Activated CD4-positive, alpha-beta T cell treated with anti-CD3 and anti-CD28 coated beads for 36 hours (primary cell): ENCODE results near the gene HOXD8. TPM values are rescaled to one million over a fixed set of nuclear protein-coding genes. Genes with fewer than 3 reads are reported as not detected.

ENCODE experiments used
- ATAC-seq: fragments of 200-7000 bp; cut with Tn5 transposase; one replicate; pipeline ENCODE4 v1.10.0; 2021; ENCODE audit warnings: mild to moderate bottlenecking, moderate library complexity
- CTCF ChIA-PET: fragments of 350-600 bp; sonication (Branson Sonifier 250); formaldehyde crosslinking; loops from one replicate; lab custom pipeline; 2021; ENCODE audit warnings: antibody characterized with exemption; lab: Charles Lee
- POLR2A ChIA-PET: fragments of 350-600 bp; sonication (Branson Sonifier 250); formaldehyde crosslinking; loops from one replicate; lab custom pipeline; 2021; ENCODE audit warnings: antibody characterized with exemption, inconsistent platforms; lab: Charles Lee
- DNase-seq: peaks from one replicate; pipeline ENCODE4 v3.0.0-alpha.2; 2020
- H3K27ac Mint-ChIP-seq: one replicate; pipeline ENCODE4 v1.8.0; 2021; ENCODE audit warnings: mixed read lengths
- H3K27me3 Mint-ChIP-seq: one replicate; pipeline ENCODE4 v1.8.0; 2021; ENCODE audit warnings: mixed read lengths
- H3K36me3 Mint-ChIP-seq: one replicate; pipeline ENCODE4 v1.8.0; 2021; ENCODE audit warnings: low read depth, mixed read lengths
- H3K4me1 Mint-ChIP-seq: one replicate; pipeline ENCODE4 v1.8.0; 2021; ENCODE audit warnings: mixed read lengths
- H3K4me3 Mint-ChIP-seq: one replicate; pipeline ENCODE4 v1.8.0; 2021; ENCODE audit warnings: mild to moderate bottlenecking, moderate library complexity, mixed read lengths
- H3K9me3 Mint-ChIP-seq: one replicate; pipeline ENCODE4 v1.8.0; 2021; ENCODE audit warnings: low read depth, mixed read lengths
- intact Hi-C, 2 experiments: fragments of 100-400 bp; cut with DNase I in 1 of 2; cut with micrococcal nuclease in 1 of 2; formaldehyde crosslinking; loops; one replicate each; pipeline versions ENCODE4 v1.14.2 to v1.15.1; 2022 to 2024; cut with DNase I, micrococcal nuclease
- total RNA-seq, 2 experiments: library from RNA; stranded (reverse); gene quantifications; one replicate each; pipeline ENCODE4 v1.2.3, GENCODE V29; 2021

Gene HOXD8
- total RNA-seq, 2 experiments from 2014 or later, result not detected

- Mint-ChIP-seq H3K27ac (no peak overlapping the region), H3K36me3 (peaks cover 2% of the 10 kb centered on the region), H3K9me3 (no peaks in the 10 kb centered on the region), H3K4me1 (peaks cover 20% of the 10 kb centered on the region), H3K27me3 (peaks cover 70% of the 10 kb centered on the region), H3K4me3 (no peak overlapping the region)
- DNase-seq (peak; percentile 45), ATAC-seq (no peak)
- ChIA-PET POLR2A (no interaction called here), CTCF (interaction anchor here (1.0 to 1.5 kb wide), 3 partner anchors 15 to 74 kb away, joined by 3 to 4 read pairs (median 3); no protein-coding TSS in a partner anchor)
- intact Hi-C loops, result loop anchor here in 1 of 2 experiments (5.0 kb wide), 1 partner anchor 35 kb away; no protein-coding TSS in a partner anchor
Observed at GRCh38 chr2:176172007-176172894, 42.7 kb downstream of the HOXD8 start.

DNA sequence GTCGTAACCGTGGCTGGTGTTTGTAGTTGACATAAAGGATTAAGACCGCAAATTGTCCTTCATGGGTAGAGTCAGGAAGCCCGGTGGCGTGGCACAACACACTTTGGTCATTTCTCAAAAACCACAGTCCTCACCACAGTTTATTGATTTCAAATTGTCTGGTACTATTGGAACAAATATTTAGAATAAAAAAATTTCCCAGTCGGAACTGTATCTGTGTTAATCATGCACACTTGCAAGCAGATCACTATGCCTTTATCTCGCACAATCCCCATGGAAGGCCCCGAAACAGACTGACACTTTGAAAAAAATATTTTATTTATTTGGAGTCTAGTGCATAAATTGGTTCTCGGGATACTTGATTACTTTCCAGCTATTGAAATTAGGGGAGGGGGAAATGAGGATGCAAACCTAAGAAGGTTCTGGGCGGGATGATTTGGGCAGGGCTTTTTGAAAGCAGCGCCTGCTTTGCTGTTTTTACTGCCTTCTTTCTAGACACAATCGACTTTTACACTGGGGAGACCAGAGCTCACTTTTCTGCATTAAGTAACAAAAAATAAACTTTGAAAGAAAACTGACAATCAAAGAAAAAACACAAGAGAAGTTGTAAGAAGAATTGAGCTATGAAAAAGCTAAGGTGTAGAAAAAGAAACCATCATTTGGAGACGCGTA is 43.5 kb downstream of the HOXD8 start:
- POLR2A ChIA-PET, result no interaction called here
- intact Hi-C loops, result loop anchor here in 1 of 2 experiments (5.0 kb wide), 1 partner anchor 36 kb away; no protein-coding TSS in a partner anchor

GRCh38 chr2:176173567-176174381 is 44.3 kb downstream of the HOXD8 start:
- Mint-ChIP-seq H3K4me3 (no peak overlapping the region), H3K27me3 (peaks cover 73% of the 10 kb centered on the region), H3K27ac (no peak overlapping the region), H3K9me3 (no peaks in the 10 kb centered on the region), H3K36me3 (peaks cover 2% of the 10 kb centered on the region), H3K4me1 (peaks cover 25% of the 10 kb centered on the region)
- intact Hi-C loops, result loop anchor here in 1 of 2 experiments (5.0 kb wide), 1 partner anchor 36 kb away; no protein-coding TSS in a partner anchor
- POLR2A ChIA-PET, result no interaction called here
- ATAC-seq, result no peak
- DNase-seq, result no peak
- CTCF ChIA-PET, result interaction anchor here (0.9 to 1.5 kb wide), 5 partner anchors 12 to 76 kb away, joined by 3 to 5 read pairs (median 4); no protein-coding TSS in a partner anchor

More for the DNA sequence above, 43.5 kb downstream of the HOXD8 start:
- CTCF ChIA-PET, result interaction anchor here (1.0 to 1.5 kb wide), 3 partner anchors 15 to 75 kb away, joined by 3 to 4 read pairs (median 3); no protein-coding TSS in a partner anchor
- no peak overlapping the region for H3K4me3 Mint-ChIP-seq
- no peak overlapping the region for H3K27ac Mint-ChIP-seq
- ATAC-seq (no peak), DNase-seq (no peak)
- peaks cover 70% of the 10 kb centered on the region for H3K27me3 Mint-ChIP-seq
- H3K36me3 Mint-ChIP-seq, result peaks cover 2% of the 10 kb centered on the region
- H3K9me3 Mint-ChIP-seq, result no peaks in the 10 kb centered on the region
- H3K4me1 Mint-ChIP-seq, result peaks cover 23% of the 10 kb centered on the region

- no peak overlapping the region for H3K27ac Mint-ChIP-seq
- H3K4me1 Mint-ChIP-seq, result peaks cover 25% of the 10 kb centered on the region
- H3K27me3 Mint-ChIP-seq, result peaks cover 76% of the 10 kb centered on the region
- H3K4me3 Mint-ChIP-seq, result no peak overlapping the region
- ATAC-seq (no peak), DNase-seq (no peak)
- POLR2A ChIA-PET, result no interaction called here
- CTCF ChIA-PET, result interaction anchor here (0.9 to 1.5 kb wide), 2 partner anchors 13 to 34 kb away, joined by 4 to 5 read pairs; no protein-coding TSS in a partner anchor
- intact Hi-C loops, result loop anchor here in 1 of 2 experiments (5.0 kb wide), 1 partner anchor 37 kb away; no protein-coding TSS in a partner anchor
- H3K9me3 Mint-ChIP-seq, result no peaks in the 10 kb centered on the region
- peaks cover 2% of the 10 kb centered on the region for H3K36me3 Mint-ChIP-seq
Observed at GRCh38 chr2:176174382-176174823, 44.9 kb downstream of the HOXD8 start.

DNA sequence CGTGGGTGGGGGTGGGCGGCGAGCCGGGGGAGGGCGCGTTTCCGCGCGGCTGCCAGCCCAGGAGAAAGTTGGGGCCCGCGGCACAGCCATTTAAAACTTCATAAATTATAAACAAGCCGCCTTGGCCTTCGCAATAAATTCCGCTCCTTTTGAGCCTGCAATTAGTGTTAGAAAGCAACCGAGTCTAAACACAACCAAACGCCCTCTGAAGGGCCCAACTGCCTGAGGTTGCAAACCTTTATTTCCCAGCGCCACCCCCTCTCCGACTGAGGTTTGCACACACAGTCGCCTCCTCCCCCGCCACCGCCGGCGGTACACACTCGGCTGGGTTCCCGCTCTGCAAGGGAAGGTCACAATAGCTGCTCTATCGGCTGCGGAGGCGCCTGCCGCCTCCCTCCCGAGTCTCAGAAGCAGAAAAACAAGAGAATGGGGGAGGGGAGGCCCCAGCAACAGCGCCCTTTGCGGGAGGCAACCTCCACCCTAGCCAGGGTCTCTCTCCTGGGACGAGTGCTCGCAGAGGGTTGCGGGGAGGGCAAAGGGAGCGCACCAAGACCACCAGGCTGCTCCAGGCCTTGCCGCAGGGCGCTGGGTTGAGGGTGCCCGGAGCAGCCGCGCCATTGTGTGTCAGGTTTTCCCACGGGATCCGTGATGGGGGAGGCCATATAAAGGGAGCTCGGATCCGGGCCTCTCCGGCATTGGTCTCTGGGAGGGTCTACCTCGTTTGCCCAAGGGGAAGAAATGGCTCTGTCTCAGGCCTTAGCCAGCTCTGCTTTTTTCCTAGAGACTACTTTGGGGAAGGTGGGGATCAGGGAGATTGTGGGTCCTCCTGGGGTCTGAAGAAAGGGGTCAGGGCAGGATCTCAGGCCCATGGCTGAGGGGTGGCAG is 45.6 kb downstream of the HOXD8 start:
- no peak overlapping the region for H3K27ac Mint-ChIP-seq
- H3K36me3 Mint-ChIP-seq, result peaks cover 2% of the 10 kb centered on the region
- POLR2A ChIA-PET, result no interaction called here
- CTCF ChIA-PET, result interaction anchor here (0.7 to 2.3 kb wide), 6 partner anchors 12 to 281 kb away, joined by 3 to 8 read pairs (median 4); no protein-coding TSS in a partner anchor
- H3K27me3 Mint-ChIP-seq, result peaks cover 78% of the 10 kb centered on the region
- DNase-seq (peak; percentile 64), ATAC-seq (peak; percentile 69)
- no peaks in the 10 kb centered on the region for H3K9me3 Mint-ChIP-seq
- peaks cover 25% of the 10 kb centered on the region for H3K4me1 Mint-ChIP-seq
- intact Hi-C loops, result loop anchor here in 1 of 2 experiments (5.0 kb wide), 1 partner anchor 38 kb away; no protein-coding TSS in a partner anchor
- H3K4me3 Mint-ChIP-seq, result no peak overlapping the region

GRCh38 chr2:176175709-176176607 is 46.5 kb downstream of the HOXD8 start:
- Mint-ChIP-seq H3K4me1 (peaks cover 25% of the 10 kb centered on the region), H3K36me3 (peaks cover 2% of the 10 kb centered on the region), H3K27me3 (peaks cover 76% of the 10 kb centered on the region), H3K27ac (no peak overlapping the region), H3K9me3 (no peaks in the 10 kb centered on the region), H3K4me3 (no peak overlapping the region)
- ATAC-seq, result no peak
- ChIA-PET CTCF (interaction anchor here (0.7 to 2.3 kb wide), 4 partner anchors 11 to 280 kb away, joined by 3 to 8 read pairs (median 5); no protein-coding TSS in a partner anchor), POLR2A (no interaction called here)
- no peak for DNase-seq
- intact Hi-C loops, result no loop called here

- ATAC-seq (no peak), DNase-seq (no peak)
- H3K4me1 Mint-ChIP-seq, result peaks cover 23% of the 10 kb centered on the region
- H3K27me3 Mint-ChIP-seq, result peaks cover 70% of the 10 kb centered on the region
- H3K9me3 Mint-ChIP-seq, result no peaks in the 10 kb centered on the region
- H3K36me3 Mint-ChIP-seq, result peaks cover 2% of the 10 kb centered on the region
- intact Hi-C loops, result no loop called here
- peak overlapping the region; percentile 21 for H3K4me3 Mint-ChIP-seq
- POLR2A ChIA-PET, result no interaction called here
- no peak overlapping the region for H3K27ac Mint-ChIP-seq
- CTCF ChIA-PET, result interaction anchor here (0.6 to 2.3 kb wide), 3 partner anchors 14 to 75 kb away, joined by 4 to 8 read pairs (median 4); no protein-coding TSS in a partner anchor
Observed at GRCh38 chr2:176177580-176178037, 48.1 kb downstream of the HOXD8 start.

DNA sequence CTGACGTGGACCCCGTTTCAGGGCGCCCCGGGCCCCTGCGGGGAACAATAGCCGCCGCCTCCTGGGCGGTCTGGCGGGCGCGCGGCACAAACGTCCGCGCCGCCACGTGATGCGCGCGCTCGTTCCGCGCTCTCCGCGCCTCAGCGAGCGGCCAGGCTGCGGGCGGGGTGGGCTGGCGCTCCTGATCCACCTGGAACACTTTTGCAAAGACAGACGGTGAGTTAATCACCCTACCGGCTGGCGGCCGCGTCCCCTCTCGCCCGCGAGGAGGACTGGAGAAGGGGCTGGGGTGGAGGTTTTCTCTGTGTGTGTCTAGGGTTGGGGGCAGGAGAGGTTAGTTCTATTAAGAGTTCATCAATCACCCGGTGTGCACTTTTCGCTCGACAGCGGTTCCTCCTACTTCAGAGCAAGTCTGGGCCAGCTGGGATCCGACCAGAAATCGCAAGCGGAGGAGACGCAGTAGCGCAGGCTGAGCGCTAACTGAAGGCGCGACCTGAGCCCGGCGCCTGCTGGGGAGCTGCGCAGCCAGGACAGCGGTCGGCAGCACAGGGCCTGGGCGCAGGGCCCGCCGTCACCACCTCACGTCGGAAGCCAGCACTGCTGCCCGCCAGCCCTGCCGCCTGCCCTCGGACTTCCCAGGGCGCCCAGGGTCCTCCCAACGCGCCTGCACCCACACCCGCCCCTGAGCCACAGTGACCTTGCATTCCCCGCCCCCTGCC is 48.7 kb downstream of the HOXD8 start:
- CTCF ChIA-PET, result interaction anchor here (1.0 to 1.2 kb wide), 3 partner anchors 16 to 76 kb away, joined by 3 to 4 read pairs (median 4); no protein-coding TSS in a partner anchor
- H3K9me3 Mint-ChIP-seq, result no peaks in the 10 kb centered on the region
- no peaks in the 10 kb centered on the region for H3K36me3 Mint-ChIP-seq
- peaks cover 70% of the 10 kb centered on the region for H3K27me3 Mint-ChIP-seq
- peak overlapping the region; percentile 21 for H3K4me3 Mint-ChIP-seq
- no peak overlapping the region for H3K27ac Mint-ChIP-seq
- POLR2A ChIA-PET, result no interaction called here
- DNase-seq (peak; percentile 27), ATAC-seq (no peak)
- peaks cover 22% of the 10 kb centered on the region for H3K4me1 Mint-ChIP-seq
- intact Hi-C loops, result no loop called here
